Kidney epithelial cell (primary cell): Measurements from ENCODE around the gene UNC119. TPM values are rescaled to one million over a fixed set of nuclear protein-coding genes. Genes with fewer than 3 reads are reported as not detected.

Experiments
- DNase-seq: peaks from one replicate; pipeline ENCODE4 v3.0.0-alpha.2; 2010; ENCODE audit warnings: low read depth
- H3K27me3 ChIP-seq: 2 replicates; pipeline ENCODE4 v1.6.0; 2011; ENCODE audit warnings: low read length; ENCODE audit not compliant: control insufficient read depth, insufficient read depth
- H3K36me3 ChIP-seq: 2 replicates; pipeline ENCODE4 v1.5.1; 2011; ENCODE audit warnings: low read length; ENCODE audit not compliant: control insufficient read depth, insufficient read depth
- H3K4me3 ChIP-seq: 2 replicates; pipeline ENCODE4 v1.5.1; 2011; ENCODE audit warnings: low read depth, mild to moderate bottlenecking, control low read depth, low read length
- CTCF ChIP-seq: IDR thresholded peaks from 2 replicates; pipeline ENCODE4 v1.5.1; 2011; ENCODE audit warnings: mild to moderate bottlenecking, moderate library complexity, low read length, control low read depth, inconsistent platforms; ENCODE audit not compliant: insufficient read depth, poor library complexity, severe bottlenecking
- total RNA-seq: library from RNA; depleted of rRNA; stranded (reverse); fragments of >200 nt; gene quantifications from 2 replicates; pipeline ENCODE4 v1.2.3, GENCODE V29; 2015

The UNC119 gene
- total RNA-seq, 1 donor from 2014 or later: 40.6 TPM

- no peaks in the 10 kb centered on the region for H3K27me3 ChIP-seq
- TF ChIP-seq CTCF: peak; percentile 93
- DNase-seq: no peak
These were observed 4.6 kb downstream of the UNC119 start for GRCh38 chr17:28547623-28548416.

GRCh38 chr17:28547096-28547622 lies 5.3 kb downstream of the UNC119 start:
- no peak for TF ChIP-seq CTCF
- Histone ChIP-seq H3K4me3 (no peak overlapping the region), H3K27me3 (no peaks in the 10 kb centered on the region), H3K36me3 (no peaks in the 10 kb centered on the region)
- DNase-seq: no peak

More at GRCh38 chr17:28547623-28548416, 4.6 kb downstream of the UNC119 start:
- Histone ChIP-seq H3K4me3 (no peak overlapping the region), H3K36me3 (no peaks in the 10 kb centered on the region)

GRCh38 chr17:28545787-28546415 lies 6.5 kb downstream of the UNC119 start:
- no peak overlapping the region for H3K4me3 ChIP-seq
- DNase-seq: no peak
- TF ChIP-seq CTCF: no peak
- H3K36me3 ChIP-seq: no peaks in the 10 kb centered on the region
- H3K27me3 ChIP-seq: no peaks in the 10 kb centered on the region

- H3K27me3 ChIP-seq: no peaks in the 10 kb centered on the region
- no peak overlapping the region for H3K4me3 ChIP-seq
- no peak for DNase-seq
- no peaks in the 10 kb centered on the region for H3K36me3 ChIP-seq
- TF ChIP-seq CTCF: no peak
These were observed 7.3 kb downstream of the UNC119 start for GRCh38 chr17:28545141-28545503.

- no peak for TF ChIP-seq CTCF
- DNase-seq: no peak
- Histone ChIP-seq H3K4me3 (no peak overlapping the region), H3K36me3 (no peaks in the 10 kb centered on the region), H3K27me3 (no peaks in the 10 kb centered on the region)
These were observed 7.9 kb downstream of the UNC119 start for GRCh38 chr17:28544402-28545140.
